HepG2 (cell line): Measurements from ENCODE around the gene MED20. TPM values are rescaled to one million over a fixed set of nuclear protein-coding genes. Genes with fewer than 3 reads are reported as not detected.

Experiments
- CHCHD3 ChIP-seq: sonication (generic); formaldehyde crosslinking; IDR thresholded peaks from 2 replicates; pipeline ENCODE4 v1.8.0; 2022; ENCODE audit warnings: mild to moderate bottlenecking, missing genetic modification reagents, moderate library complexity
- FOXA1 ChIP-seq, 2 experiments: fragments of 450-650 bp in 1 of 2; sonication (generic) in 1 of 2; formaldehyde crosslinking in 1 of 2; IDR thresholded peaks; 2 replicates each; pipeline versions ENCODE4 v1.4.0 to v1.6.1; 2016 to 2020; ENCODE audit warnings: missing genetic modification reagents in 1 of 2
- HES4 ChIP-seq: sonication (generic); formaldehyde crosslinking; IDR thresholded peaks from 2 replicates; pipeline ENCODE4 v1.9.0; 2021; ENCODE audit warnings: mild to moderate bottlenecking, missing genetic modification reagents, borderline replicate concordance
- HOXD1 ChIP-seq: sonication (generic); formaldehyde crosslinking; IDR thresholded peaks from 2 replicates; pipeline ENCODE4 v1.5.0; 2020; ENCODE audit warnings: missing genetic modification reagents
- LCORL ChIP-seq, 2 experiments: fragments of 450-650 bp in 1 of 2; sonication (generic) in 1 of 2; formaldehyde crosslinking in 1 of 2; IDR thresholded peaks; 2 replicates each; pipeline versions ENCODE4 v1.5.0 to v1.6.1; 2017 to 2020; ENCODE audit warnings: antibody characterized with exemption in 1 of 2, missing genetic modification reagents in 1 of 2
- NR2F6 ChIP-seq, 2 experiments: IDR thresholded peaks; 2 replicates each; pipeline ENCODE4 v1.6.1; 2016; ENCODE audit warnings: antibody characterized with exemption in 1 of 2, mild to moderate bottlenecking in 1 of 2
- RCOR2 ChIP-seq: IDR thresholded peaks from 2 replicates; pipeline ENCODE4 v1.6.1; 2016; ENCODE audit warnings: missing biosample characterization, missing genetic modification reagents
- SMARCE1 ChIP-seq: fragments of 450-650 bp; IDR thresholded peaks from 2 replicates; pipeline ENCODE4 v1.6.1; 2017; ENCODE audit warnings: borderline replicate concordance
- ZBTB8A ChIP-seq: sonication (generic); formaldehyde crosslinking; IDR thresholded peaks from 2 replicates; pipeline ENCODE4 v1.4.0; 2020; ENCODE audit warnings: mild to moderate bottlenecking, low read depth, missing genetic modification reagents, borderline replicate concordance
- ZC3H4 ChIP-seq: sonication (generic); formaldehyde crosslinking; IDR thresholded peaks from 2 replicates; pipeline ENCODE4 v1.4.0; 2020; ENCODE audit warnings: missing genetic modification reagents, borderline replicate concordance
- ZNF10 ChIP-seq: sonication (generic); formaldehyde crosslinking; IDR thresholded peaks from 2 replicates; pipeline ENCODE4 v1.4.0; 2020; ENCODE audit warnings: mild to moderate bottlenecking, low read depth, missing genetic modification reagents, borderline replicate concordance
- ZNF143 ChIP-seq: sonication (generic); formaldehyde crosslinking; IDR thresholded peaks from 2 replicates; pipeline ENCODE4 v1.4.0; 2020; ENCODE audit warnings: missing genetic modification reagents
- ZNF34 ChIP-seq: sonication (generic); formaldehyde crosslinking; IDR thresholded peaks from 2 replicates; pipeline ENCODE4 v1.4.0; 2020; ENCODE audit warnings: mild to moderate bottlenecking, missing genetic modification reagents, borderline replicate concordance
- ZNF547 ChIP-seq: sonication (generic); formaldehyde crosslinking; IDR thresholded peaks from 2 replicates; pipeline ENCODE4 v1.5.1; 2020; ENCODE audit warnings: mild to moderate bottlenecking, missing genetic modification reagents
- ZNF570 ChIP-seq: sonication (generic); formaldehyde crosslinking; IDR thresholded peaks from 2 replicates; pipeline ENCODE4 v1.4.0; 2020; ENCODE audit warnings: mild to moderate bottlenecking, missing genetic modification reagents, borderline replicate concordance
- polyA plus RNA-seq, 8 experiments: library from polyadenylated mRNA; depleted of rRNA in 3 of 8; stranded (reverse) in 7 of 8; unstranded in 1 of 8; fragments of >200 nt; fragmentation: Illumina TruSeq in 4 of 8; extraction: Trizol in 4 of 8; gene quantifications; 2 replicates each; pipeline versions ENCODE4 v1.2.1 to v1.2.3, GENCODE V29; 2011 to 2016; ENCODE audit warnings: low read depth in 4 of 8, missing spikeins in 1 of 8, mixed read lengths in 1 of 8; ENCODE audit not compliant: insufficient read depth in 1 of 8
- total RNA-seq, 5 experiments: library from RNA; depleted of rRNA; stranded (reverse); fragments of >200 nt; fragmentation: Illumina TruSeq; extraction: Trizol; gene quantifications; 2 replicates each; pipeline ENCODE4 v1.2.3, GENCODE V29; 2016; ENCODE audit warnings: low read depth in 1 of 5
- TF ChIP-seq, protein P1 (sequence below): IDR thresholded peaks from 2 replicates; pipeline ENCODE4 v1.6.1; 2016; ENCODE audit warnings: low read depth, control low read depth
- TF ChIP-seq, protein P2 (sequence below): sonication (generic); formaldehyde crosslinking; IDR thresholded peaks from 2 replicates; pipeline ENCODE4 v1.5.0; 2020; ENCODE audit warnings: missing genetic modification reagents, mild to moderate bottlenecking, borderline replicate concordance
- TF ChIP-seq, protein P3 (sequence below): fragments of 450-650 bp; IDR thresholded peaks from 2 replicates; pipeline ENCODE4 v1.6.1; 2017
- TF ChIP-seq, protein P4 (sequence below): sonication (generic); formaldehyde crosslinking; IDR thresholded peaks from 2 replicates; pipeline ENCODE4 v1.8.0; 2022; ENCODE audit warnings: mild to moderate bottlenecking, missing genetic modification reagents, moderate library complexity
- TF ChIP-seq, protein P5 (sequence below): fragments of 450-650 bp; IDR thresholded peaks from 2 replicates; pipeline ENCODE4 v1.6.1; 2017; ENCODE audit warnings: mild to moderate bottlenecking

MED20 gene
- total and polyA plus RNA-seq, 2 of the 13 experiments (the other 11 are each of a cell fraction or from before 2014, with no cell fraction given), result 28.1 to 41.1 TPM

DNA sequence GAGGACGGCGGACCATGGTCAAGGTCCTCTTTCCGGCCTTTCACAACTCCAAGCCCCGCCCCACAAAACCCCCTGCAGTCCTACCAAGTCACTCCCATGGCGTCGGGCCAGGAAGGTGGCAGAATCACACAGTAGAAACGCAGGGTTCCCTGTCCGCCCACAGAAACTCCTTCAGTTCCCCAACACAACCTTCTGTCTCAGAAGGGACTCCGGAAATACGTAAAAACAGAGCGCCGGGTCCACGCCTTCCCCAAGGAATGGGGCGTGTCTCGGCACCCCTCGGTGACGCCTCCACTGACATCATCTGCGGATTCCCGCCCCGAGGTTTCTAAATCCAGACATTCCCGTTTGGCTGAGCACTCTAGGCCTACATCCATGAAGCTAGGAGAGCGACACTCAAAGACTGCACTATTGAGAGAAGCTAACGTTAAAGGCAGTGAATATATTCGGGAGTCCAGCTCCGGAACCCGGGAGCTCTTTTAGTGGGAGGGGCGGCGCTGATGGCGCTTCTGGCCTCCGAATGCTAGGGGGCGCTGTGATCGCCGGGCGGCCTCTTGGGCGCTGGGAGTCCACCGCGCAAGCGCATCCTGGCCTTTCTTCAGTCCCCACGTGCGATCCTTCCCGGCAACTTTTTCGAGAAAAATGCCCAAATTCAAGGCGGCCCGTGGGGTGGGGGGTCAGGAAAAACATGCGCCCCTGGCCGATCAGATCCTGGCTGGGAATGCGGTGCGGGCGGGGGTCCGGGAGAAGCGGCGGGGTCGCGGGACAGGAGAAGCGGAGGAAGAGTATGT lies at the start of gene MED20, which contains the start of gene BYSL (continued):
- TF ChIP-seq, protein P1, sequence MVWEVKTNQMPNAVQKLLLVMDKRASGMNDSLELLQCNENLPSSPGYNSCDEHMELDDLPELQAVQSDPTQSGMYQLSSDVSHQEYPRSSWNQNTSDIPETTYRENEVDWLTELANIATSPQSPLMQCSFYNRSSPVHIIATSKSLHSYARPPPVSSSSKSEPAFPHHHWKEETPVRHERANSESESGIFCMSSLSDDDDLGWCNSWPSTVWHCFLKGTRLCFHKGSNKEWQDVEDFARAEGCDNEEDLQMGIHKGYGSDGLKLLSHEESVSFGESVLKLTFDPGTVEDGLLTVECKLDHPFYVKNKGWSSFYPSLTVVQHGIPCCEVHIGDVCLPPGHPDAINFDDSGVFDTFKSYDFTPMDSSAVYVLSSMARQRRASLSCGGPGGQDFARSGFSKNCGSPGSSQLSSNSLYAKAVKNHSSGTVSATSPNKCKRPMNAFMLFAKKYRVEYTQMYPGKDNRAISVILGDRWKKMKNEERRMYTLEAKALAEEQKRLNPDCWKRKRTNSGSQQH (CRISPR knock-in tag), result peak; percentile 92
- TF ChIP-seq, protein P2, sequence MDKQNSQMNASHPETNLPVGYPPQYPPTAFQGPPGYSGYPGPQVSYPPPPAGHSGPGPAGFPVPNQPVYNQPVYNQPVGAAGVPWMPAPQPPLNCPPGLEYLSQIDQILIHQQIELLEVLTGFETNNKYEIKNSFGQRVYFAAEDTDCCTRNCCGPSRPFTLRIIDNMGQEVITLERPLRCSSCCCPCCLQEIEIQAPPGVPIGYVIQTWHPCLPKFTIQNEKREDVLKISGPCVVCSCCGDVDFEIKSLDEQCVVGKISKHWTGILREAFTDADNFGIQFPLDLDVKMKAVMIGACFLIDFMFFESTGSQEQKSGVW (CRISPR knock-in tag), result no peak
- TF ChIP-seq, protein P3, sequence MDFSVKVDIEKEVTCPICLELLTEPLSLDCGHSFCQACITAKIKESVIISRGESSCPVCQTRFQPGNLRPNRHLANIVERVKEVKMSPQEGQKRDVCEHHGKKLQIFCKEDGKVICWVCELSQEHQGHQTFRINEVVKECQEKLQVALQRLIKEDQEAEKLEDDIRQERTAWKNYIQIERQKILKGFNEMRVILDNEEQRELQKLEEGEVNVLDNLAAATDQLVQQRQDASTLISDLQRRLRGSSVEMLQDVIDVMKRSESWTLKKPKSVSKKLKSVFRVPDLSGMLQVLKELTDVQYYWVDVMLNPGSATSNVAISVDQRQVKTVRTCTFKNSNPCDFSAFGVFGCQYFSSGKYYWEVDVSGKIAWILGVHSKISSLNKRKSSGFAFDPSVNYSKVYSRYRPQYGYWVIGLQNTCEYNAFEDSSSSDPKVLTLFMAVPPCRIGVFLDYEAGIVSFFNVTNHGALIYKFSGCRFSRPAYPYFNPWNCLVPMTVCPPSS, result no peak
- no peak for TF ChIP-seq ZBTB8A (CRISPR knock-in tag)
- no peak; the same call in 1 of the 2 replicates for TF ChIP-seq ZC3H4 (CRISPR knock-in tag)
- 0 out of 2 replicates have a peak, but pooled peaks have one; percentile 43 for TF ChIP-seq ZNF570 (CRISPR knock-in tag)
- no peak for TF ChIP-seq LCORL (IDR thresholded peaks at IDR 0.05)
- peak; percentile 85 for TF ChIP-seq LCORL (CRISPR knock-in tag; IDR thresholded peaks at IDR 0.05)
- no peak for TF ChIP-seq SMARCE1
- TF ChIP-seq NR2F6 (IDR thresholded peaks at IDR 0.05), result no peak
- TF ChIP-seq NR2F6 (CRISPR knock-in tag; IDR thresholded peaks at IDR 0.05), result no peak; the same call in 1 of the 2 replicates
- TF ChIP-seq HES4 (CRISPR knock-in tag), result no peak; the same call in 1 of the 2 replicates
- no peak; the same call in 1 of the 2 replicates for TF ChIP-seq CHCHD3 (CRISPR knock-in tag)
- TF ChIP-seq, protein P4, sequence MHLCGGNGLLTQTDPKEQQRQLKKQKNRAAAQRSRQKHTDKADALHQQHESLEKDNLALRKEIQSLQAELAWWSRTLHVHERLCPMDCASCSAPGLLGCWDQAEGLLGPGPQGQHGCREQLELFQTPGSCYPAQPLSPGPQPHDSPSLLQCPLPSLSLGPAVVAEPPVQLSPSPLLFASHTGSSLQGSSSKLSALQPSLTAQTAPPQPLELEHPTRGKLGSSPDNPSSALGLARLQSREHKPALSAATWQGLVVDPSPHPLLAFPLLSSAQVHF (CRISPR knock-in tag), result no peak
- TF ChIP-seq ZNF10 (CRISPR knock-in tag), result no peak
- TF ChIP-seq ZNF547 (CRISPR knock-in tag), result peak; percentile 97; the same call in 1 of the 2 replicates
- no peak; the same call in 1 of the 2 replicates for TF ChIP-seq RCOR2 (CRISPR knock-in tag)
- peak; percentile 57 for TF ChIP-seq ZNF143 (CRISPR knock-in tag)
- TF ChIP-seq HOXD1 (CRISPR knock-in tag), result peak; percentile 51
- 0 out of 2 replicates have a peak, but pooled peaks have one; percentile 66 for TF ChIP-seq ZNF34
- no peak for TF ChIP-seq FOXA1 (IDR thresholded peaks at IDR 0.05)
- 0 out of 2 replicates have a peak, but pooled peaks have one; percentile 26 for TF ChIP-seq FOXA1 (CRISPR knock-in tag; IDR thresholded peaks at IDR 0.05)
- TF ChIP-seq, protein P5, sequence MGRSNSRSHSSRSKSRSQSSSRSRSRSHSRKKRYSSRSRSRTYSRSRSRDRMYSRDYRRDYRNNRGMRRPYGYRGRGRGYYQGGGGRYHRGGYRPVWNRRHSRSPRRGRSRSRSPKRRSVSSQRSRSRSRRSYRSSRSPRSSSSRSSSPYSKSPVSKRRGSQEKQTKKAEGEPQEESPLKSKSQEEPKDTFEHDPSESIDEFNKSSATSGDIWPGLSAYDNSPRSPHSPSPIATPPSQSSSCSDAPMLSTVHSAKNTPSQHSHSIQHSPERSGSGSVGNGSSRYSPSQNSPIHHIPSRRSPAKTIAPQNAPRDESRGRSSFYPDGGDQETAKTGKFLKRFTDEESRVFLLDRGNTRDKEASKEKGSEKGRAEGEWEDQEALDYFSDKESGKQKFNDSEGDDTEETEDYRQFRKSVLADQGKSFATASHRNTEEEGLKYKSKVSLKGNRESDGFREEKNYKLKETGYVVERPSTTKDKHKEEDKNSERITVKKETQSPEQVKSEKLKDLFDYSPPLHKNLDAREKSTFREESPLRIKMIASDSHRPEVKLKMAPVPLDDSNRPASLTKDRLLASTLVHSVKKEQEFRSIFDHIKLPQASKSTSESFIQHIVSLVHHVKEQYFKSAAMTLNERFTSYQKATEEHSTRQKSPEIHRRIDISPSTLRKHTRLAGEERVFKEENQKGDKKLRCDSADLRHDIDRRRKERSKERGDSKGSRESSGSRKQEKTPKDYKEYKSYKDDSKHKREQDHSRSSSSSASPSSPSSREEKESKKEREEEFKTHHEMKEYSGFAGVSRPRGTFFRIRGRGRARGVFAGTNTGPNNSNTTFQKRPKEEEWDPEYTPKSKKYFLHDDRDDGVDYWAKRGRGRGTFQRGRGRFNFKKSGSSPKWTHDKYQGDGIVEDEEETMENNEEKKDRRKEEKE, result no peak
